ENCODE measurements around the gene PLEKHB1.
"Not testable (repeated sequence)": the region's sequence is repeated elsewhere in the genome, so short reads cannot be mapped to it uniquely, and the experiment has no call there.

The PLEKHB1 gene

DNA sequence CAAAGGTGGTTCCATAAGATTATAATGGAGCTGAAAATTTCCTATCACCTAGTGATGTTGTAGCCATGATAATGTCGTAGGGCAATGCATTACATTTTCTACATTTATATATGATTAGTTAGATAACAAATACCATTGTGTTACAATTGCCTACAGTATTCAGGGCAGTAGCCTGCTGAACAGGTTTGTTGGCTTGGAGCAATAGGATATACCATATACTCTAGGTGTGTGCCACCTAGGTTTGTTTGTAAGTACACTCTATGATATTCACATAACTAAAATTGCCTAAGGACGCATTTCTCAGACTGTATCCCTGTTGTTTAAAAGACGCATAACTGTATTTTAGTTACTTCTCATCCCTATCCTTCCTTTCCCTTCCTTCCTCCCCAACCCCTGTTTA is 13.6 kb downstream of the PLEKHB1 start:
- Histone ChIP-seq H3K9me3 (ENCODE audit: control insufficient read depth, low read length) (no peaks in the 10 kb centered on the region), H3K4me3 (ENCODE audit: extremely low read depth, insufficient read depth, low read length, poor library complexity, severe bottlenecking) (no peak overlapping the region), H3K27ac (ENCODE audit: low read depth, low read length, severe bottlenecking) (no peak overlapping the region), H3K36me3 (ENCODE audit: control insufficient read depth, insufficient read depth, low read length) (no peaks in the 10 kb centered on the region), H3K4me1 (ENCODE audit: control insufficient read depth, insufficient read depth, low read length, poor library complexity, severe bottlenecking) (no peaks in the 10 kb centered on the region)
- 94 to 100% methylated on average over 2 of the region's 3 CpGs for WGBS, 2 experiments (ENCODE audit: insufficient coverage in 2 of 2)

DNA sequence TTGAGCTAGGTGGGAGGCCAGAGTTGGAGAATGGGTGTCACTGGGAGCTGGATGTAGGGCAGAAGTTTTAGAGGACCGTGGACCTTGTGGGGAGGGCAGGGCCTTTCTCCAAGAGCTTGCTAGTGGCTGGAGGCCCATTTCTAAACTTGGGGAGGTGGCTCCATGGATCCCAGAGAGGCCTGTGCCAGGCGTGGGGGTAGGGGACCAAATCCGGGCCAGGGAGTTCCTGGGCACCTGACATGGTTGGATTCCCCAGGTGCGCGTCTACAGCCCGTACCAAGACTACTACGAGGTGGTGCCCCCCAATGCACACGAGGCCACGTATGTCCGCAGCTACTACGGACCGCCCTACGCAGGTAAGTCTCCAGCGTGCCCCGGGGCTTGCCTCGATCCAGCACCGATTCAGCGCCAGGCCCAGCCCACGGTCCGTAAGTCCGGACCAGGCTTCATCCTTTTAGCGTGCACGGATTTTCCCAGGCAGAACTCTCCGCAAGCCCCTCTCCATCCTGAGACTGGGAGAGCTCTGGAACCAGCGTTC is 14.2 kb downstream of the PLEKHB1 start:
- no peak overlapping the region for H3K4me3 ChIP-seq (ENCODE audit: extremely low read depth, insufficient read depth, low read length, poor library complexity, severe bottlenecking)
- WGBS, 2 experiments (ENCODE audit: insufficient coverage in 2 of 2): 67 to 72% methylated on average over 25 of the region's 25 CpGs

DNA sequence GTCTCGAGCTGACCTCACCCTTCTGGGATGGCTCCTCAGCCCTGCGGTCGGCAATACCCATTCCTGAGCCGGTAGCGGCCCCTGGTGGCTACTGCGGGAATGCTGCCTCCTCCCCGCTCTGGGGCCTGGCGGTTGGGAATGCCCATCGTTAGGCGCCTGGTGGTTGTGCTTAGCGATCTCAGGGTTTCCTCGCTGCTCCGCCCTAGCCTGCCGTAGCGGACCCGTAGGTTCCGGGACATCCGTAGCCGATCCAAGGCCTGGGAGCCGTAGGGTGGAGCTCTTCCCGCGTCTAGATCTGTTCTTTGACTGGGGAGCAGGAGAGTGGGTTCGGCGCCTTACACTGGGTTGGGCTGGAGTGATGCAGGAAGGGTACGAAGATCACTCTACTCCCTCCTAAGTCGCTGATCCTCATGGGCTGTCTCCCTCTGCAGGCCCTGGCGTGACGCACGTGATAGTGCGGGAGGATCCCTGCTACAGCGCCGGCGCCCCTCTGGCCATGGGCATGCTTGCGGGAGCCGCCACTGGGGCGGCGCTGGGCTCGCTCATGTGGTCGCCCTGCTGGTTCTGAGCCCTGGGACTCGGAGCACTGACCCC is 14.8 kb downstream of the PLEKHB1 start:
- 13 to 20% methylated on average over 29 to 35 of the region's 40 CpGs for WGBS, 2 experiments (ENCODE audit: insufficient coverage in 2 of 2)
- no peaks in the 10 kb centered on the region for H3K9me3 ChIP-seq (ENCODE audit: control insufficient read depth, low read length)
- peak overlapping the region; percentile 20 for H3K4me3 ChIP-seq (ENCODE audit: extremely low read depth, insufficient read depth, low read length, poor library complexity, severe bottlenecking)
- no peaks in the 10 kb centered on the region for H3K4me1 ChIP-seq (ENCODE audit: control insufficient read depth, insufficient read depth, low read length, poor library complexity, severe bottlenecking)
- H3K27ac ChIP-seq (ENCODE audit: low read depth, low read length, severe bottlenecking): no peak overlapping the region
- H3K36me3 ChIP-seq (ENCODE audit: control insufficient read depth, insufficient read depth, low read length): no peaks in the 10 kb centered on the region

More for the DNA sequence above, 14.2 kb downstream of the PLEKHB1 start:
- no peaks in the 10 kb centered on the region for H3K4me1 ChIP-seq (ENCODE audit: control insufficient read depth, insufficient read depth, low read length, poor library complexity, severe bottlenecking)
- H3K27ac ChIP-seq (ENCODE audit: low read depth, low read length, severe bottlenecking): no peak overlapping the region
- H3K36me3 ChIP-seq (ENCODE audit: control insufficient read depth, insufficient read depth, low read length): no peaks in the 10 kb centered on the region
- H3K9me3 ChIP-seq (ENCODE audit: control insufficient read depth, low read length): no peaks in the 10 kb centered on the region

DNA sequence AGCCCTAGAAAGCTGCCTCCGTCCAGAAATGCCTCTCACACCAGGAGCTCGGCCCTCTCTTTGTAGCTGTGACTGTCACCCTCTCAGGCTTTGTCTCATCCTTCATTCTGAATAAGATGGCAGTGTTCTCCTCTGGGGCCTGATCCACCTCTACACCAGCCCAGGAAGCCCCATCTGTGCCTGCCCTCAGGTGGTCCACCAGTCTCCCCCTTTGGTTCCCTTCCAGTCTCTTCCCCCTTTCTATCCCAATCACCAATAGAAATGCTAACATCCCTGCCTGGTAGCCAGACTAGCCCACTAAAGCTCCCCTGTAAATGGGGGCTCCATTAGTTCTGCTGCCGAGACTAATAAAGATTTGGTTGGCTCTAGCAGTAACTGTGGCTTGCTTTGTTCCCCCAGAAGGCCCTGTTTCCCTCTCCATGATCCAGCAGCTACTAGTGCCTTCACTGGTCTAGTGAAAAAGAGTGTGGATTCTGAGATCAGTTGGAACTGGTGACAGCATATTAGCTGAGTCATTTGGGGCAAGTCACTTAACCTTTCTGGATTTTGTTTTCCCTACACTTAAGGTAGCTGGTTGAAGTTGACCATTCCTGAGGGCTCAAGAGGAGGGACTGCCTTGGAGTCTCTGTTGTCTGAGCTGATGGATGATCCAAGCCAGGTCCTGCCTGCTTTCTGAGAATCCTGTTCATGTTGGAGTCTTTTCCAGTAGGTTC is 16.2 kb downstream of the PLEKHB1 start:
- no peaks in the 10 kb centered on the region for H3K4me1 ChIP-seq (ENCODE audit: control insufficient read depth, insufficient read depth, low read length, poor library complexity, severe bottlenecking)
- H3K27ac ChIP-seq (ENCODE audit: low read depth, low read length, severe bottlenecking): no peak overlapping the region
- WGBS, 2 experiments (ENCODE audit: insufficient coverage in 2 of 2): 83 to 94% methylated on average over 2 to 3 of the region's 3 CpGs
- no peak overlapping the region for H3K4me3 ChIP-seq (ENCODE audit: extremely low read depth, insufficient read depth, low read length, poor library complexity, severe bottlenecking)
- no peaks in the 10 kb centered on the region for H3K9me3 ChIP-seq (ENCODE audit: control insufficient read depth, low read length)
- H3K36me3 ChIP-seq (ENCODE audit: control insufficient read depth, insufficient read depth, low read length): no peaks in the 10 kb centered on the region

DNA sequence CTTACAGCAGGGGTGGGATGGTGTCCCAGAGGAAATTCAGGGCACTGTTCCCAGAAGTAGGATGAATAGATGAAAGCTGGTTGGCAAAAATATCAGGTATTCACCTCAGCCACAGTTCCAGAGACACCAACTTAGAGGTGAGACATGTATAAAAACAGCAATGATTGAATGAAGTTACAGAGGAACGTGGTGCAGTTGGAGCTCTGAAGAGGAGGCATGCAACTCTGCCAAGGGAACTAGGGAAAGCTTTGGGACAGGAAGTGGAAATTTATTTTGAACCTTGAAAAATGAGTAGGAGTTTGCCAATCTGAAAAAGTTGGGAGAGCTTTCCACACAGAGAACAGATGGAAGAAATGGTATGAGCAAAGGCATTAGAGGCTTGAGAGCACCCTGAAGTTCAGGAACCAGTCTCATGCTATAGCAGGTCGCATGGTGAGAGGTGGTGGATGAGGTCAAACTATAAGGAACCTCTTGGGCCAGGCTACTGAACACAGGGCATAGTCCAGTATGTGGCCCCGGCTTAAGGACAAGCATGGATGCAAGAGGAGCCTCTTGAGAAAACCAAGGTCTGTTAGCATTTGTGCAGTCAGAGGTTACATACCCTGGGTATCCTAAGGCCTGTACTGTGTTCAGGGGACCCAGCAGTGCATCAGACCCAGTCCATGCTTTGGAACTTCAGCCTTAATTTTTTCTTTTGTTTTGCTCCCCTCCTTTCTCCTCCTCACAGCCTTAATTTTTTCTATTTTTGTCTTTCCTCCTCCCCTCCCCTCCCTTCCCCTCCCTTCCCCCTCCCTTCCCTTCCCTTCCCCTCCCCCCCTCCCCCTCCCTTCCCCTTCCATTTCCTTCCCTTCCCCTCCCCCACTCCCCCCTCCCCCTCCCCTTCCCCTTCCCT is 17.5 kb downstream of the PLEKHB1 start:
- 96 to 100% methylated on average over 3 of the region's 3 CpGs for WGBS, 2 experiments (ENCODE audit: insufficient coverage in 2 of 2)
- Histone ChIP-seq H3K4me3 (ENCODE audit: extremely low read depth, insufficient read depth, low read length, poor library complexity, severe bottlenecking) (no peak overlapping the region), H3K9me3 (ENCODE audit: control insufficient read depth, low read length) (no peaks in the 10 kb centered on the region), H3K27ac (ENCODE audit: low read depth, low read length, severe bottlenecking) (no peak overlapping the region), H3K36me3 (ENCODE audit: control insufficient read depth, insufficient read depth, low read length) (no peaks in the 10 kb centered on the region), H3K4me1 (ENCODE audit: control insufficient read depth, insufficient read depth, low read length, poor library complexity, severe bottlenecking) (no peaks in the 10 kb centered on the region)

DNA sequence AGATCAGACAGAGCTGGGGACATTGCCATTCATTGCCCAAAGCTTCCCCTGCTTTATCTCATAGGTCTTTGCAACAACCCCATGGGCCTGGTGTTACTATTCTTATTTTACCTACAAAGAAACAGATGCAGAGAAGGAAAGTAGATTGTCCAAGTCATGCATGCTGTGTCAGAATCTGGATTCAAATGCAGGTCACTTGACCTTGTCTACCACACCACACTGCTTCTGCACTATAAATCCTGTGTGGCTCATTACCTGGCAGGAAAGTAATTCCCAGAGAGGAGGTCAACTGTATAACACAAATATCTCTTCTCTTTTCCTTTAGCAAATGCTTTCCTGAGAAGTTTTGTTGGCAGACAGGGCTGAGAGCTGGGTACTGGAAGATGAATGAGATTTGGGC is 18.5 kb downstream of the PLEKHB1 start:
- no peaks in the 10 kb centered on the region for H3K9me3 ChIP-seq (ENCODE audit: control insufficient read depth, low read length)
- H3K4me1 ChIP-seq (ENCODE audit: control insufficient read depth, insufficient read depth, low read length, poor library complexity, severe bottlenecking): no peaks in the 10 kb centered on the region
- H3K27ac ChIP-seq (ENCODE audit: low read depth, low read length, severe bottlenecking): no peak overlapping the region
- no peaks in the 10 kb centered on the region for H3K36me3 ChIP-seq (ENCODE audit: control insufficient read depth, insufficient read depth, low read length)
- H3K4me3 ChIP-seq (ENCODE audit: extremely low read depth, insufficient read depth, low read length, poor library complexity, severe bottlenecking): no peak overlapping the region

DNA sequence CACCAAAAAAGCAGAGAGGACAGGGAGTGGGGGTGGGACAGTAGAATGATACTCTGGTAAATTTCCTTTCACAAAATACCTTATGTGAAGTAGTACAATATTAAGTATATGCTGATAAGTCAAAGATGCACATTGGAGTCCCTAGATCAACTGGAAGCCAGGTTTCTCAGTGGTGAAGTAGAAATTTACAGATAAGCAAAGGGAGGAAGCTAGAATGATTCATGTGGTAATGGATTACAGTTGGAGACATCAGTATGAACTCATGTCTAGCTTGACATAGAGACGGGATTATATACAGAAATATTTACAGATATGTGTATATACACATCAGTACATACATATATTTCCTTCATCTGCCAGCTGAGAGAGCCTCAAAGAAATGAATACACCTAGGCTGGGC is 21.5 kb downstream of the PLEKHB1 start:
- Histone ChIP-seq H3K36me3 (ENCODE audit: control insufficient read depth, insufficient read depth, low read length) (peaks cover 6% of the 10 kb centered on the region), H3K9me3 (ENCODE audit: control insufficient read depth, low read length) (no peaks in the 10 kb centered on the region), H3K27ac (ENCODE audit: low read depth, low read length, severe bottlenecking) (no peak overlapping the region), H3K4me3 (ENCODE audit: extremely low read depth, insufficient read depth, low read length, poor library complexity, severe bottlenecking) (no peak overlapping the region), H3K4me1 (ENCODE audit: control insufficient read depth, insufficient read depth, low read length, poor library complexity, severe bottlenecking) (no peaks in the 10 kb centered on the region)
- WGBS, 2 experiments (ENCODE audit: insufficient coverage in 2 of 2): no CpG with 5 or more reads among the region's 1 CpG

DNA sequence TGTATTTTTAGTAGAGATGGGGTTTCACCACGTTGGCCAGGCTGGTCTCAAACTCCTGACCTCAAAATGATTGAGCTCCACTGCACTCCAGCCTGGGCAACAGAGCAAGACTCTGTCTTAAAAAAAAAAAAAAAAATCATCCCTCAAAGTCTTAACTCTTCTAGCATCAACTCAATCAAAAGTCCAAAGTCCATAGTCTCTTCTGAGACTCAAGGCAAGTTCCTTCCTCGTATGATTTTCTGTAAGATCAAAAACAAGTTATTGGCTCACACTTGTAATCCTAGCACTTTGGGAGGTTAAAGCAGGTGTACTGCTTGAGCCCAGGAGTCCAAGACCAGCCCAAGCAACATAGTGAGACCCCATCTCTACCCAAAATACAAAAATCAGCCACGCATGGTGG is 24.4 kb downstream of the PLEKHB1 start:
- Histone ChIP-seq H3K4me3 (ENCODE audit: extremely low read depth, insufficient read depth, low read length, poor library complexity, severe bottlenecking) (no peak overlapping the region), H3K36me3 (ENCODE audit: control insufficient read depth, insufficient read depth, low read length) (peaks cover 15% of the 10 kb centered on the region)

DNA sequence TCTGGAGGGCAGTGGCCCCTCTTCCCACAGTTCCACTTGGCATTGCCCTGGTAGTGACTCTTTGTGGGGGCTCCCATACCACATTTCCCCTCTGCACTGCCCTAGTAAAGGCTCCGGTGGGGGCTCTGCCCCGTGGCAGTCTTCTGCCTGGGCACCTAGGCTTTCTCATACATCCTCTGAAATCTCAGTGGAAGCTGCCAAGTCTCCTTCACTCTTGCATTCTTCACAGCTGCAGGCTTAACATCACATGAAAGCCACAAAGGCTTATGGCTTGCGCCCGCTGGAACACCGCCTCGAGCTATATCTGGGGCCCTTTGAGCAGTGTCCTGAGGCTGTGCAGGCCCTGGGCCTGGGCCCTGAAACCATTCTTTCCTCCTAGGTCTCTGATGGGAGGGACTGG is 25.3 kb downstream of the PLEKHB1 start:
- H3K4me3 ChIP-seq (ENCODE audit: extremely low read depth, insufficient read depth, low read length, poor library complexity, severe bottlenecking): no peak overlapping the region
- H3K36me3 ChIP-seq (ENCODE audit: control insufficient read depth, insufficient read depth, low read length): peaks cover 19% of the 10 kb centered on the region
- H3K27ac ChIP-seq (ENCODE audit: low read depth, low read length, severe bottlenecking): no peak overlapping the region
- WGBS, 2 experiments (ENCODE audit: insufficient coverage in 2 of 2): 92 to 96% methylated on average over 6 of the region's 6 CpGs
- no peaks in the 10 kb centered on the region for H3K9me3 ChIP-seq (ENCODE audit: control insufficient read depth, low read length)
- no peaks in the 10 kb centered on the region for H3K4me1 ChIP-seq (ENCODE audit: control insufficient read depth, insufficient read depth, low read length, poor library complexity, severe bottlenecking)

More for the DNA sequence above, 24.4 kb downstream of the PLEKHB1 start:
- H3K4me1 ChIP-seq (ENCODE audit: control insufficient read depth, insufficient read depth, low read length, poor library complexity, severe bottlenecking): no peaks in the 10 kb centered on the region
- WGBS, 2 experiments (ENCODE audit: insufficient coverage in 2 of 2): 86 to 88% methylated on average over 1 of the region's 3 CpGs
- no peaks in the 10 kb centered on the region for H3K9me3 ChIP-seq (ENCODE audit: control insufficient read depth, low read length)
- H3K27ac ChIP-seq (ENCODE audit: low read depth, low read length, severe bottlenecking): no peak overlapping the region

DNA sequence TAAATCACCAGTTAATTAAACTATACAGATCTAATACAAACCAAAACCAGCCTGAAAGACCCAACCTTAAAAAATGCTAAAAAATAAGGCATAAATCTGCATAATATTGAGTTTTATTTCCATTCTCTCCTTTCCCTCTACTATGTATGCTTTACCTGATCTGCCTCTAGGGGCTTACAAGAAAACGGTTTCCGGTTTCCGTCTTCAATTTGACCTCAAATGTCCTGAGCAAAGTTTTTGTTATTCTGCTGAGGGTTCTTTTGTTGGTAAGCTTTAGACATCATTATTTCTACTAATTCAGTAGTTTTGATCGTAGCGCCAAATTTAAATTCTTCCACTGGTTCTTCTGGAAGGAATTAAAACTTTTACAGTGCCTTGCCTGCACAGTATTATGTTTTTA is 30.2 kb downstream of the PLEKHB1 start:
- H3K36me3 ChIP-seq (ENCODE audit: control insufficient read depth, insufficient read depth, low read length): peaks cover 57% of the 10 kb centered on the region
- not testable (repeated sequence) for H3K4me3 ChIP-seq (ENCODE audit: extremely low read depth, insufficient read depth, low read length, poor library complexity, severe bottlenecking); H3K27ac ChIP-seq (ENCODE audit: low read depth, low read length, severe bottlenecking); H3K9me3 ChIP-seq (ENCODE audit: control insufficient read depth, low read length); H3K4me1 ChIP-seq (ENCODE audit: control insufficient read depth, insufficient read depth, low read length, poor library complexity, severe bottlenecking)
- WGBS, 2 experiments (ENCODE audit: insufficient coverage in 2 of 2): 93% methylated on average over 3 of the region's 5 CpGs; no CpG with 5 or more reads in 1 of the 2 experiments
